HCT116 (cell line): Measurements from ENCODE around the gene C6orf47. TPM values are rescaled to one million over a fixed set of nuclear protein-coding genes. Genes with fewer than 3 reads are reported as not detected.

ENCODE experiments used
- ATAC-seq: fragments of 200-7000 bp; cut with Tn5 transposase; 2 replicates; pipeline ENCODE4 v1.9.1; 2020; ENCODE audit warnings: mild to moderate bottlenecking, moderate library complexity
- BruUV-seq: library from RNA; stranded (reverse); fragments of 400-500 nt; replicated peaks from 2 replicates; lab custom pipeline; 2021; lab: Mats Ljungman, UMichigan
- CTCF ChIA-PET: fragments of 300-600 bp; sonication (Branson Sonifier 250); formaldehyde crosslinking; loops from one replicate; lab custom pipeline; 2021; ENCODE audit warnings: antibody characterized with exemption; lab: Charles Lee
- POLR2A ChIA-PET: fragments of 300-600, 350-600 bp; sonication (Branson Sonifier 250); formaldehyde crosslinking; loops from one replicate; lab custom pipeline; 2021; ENCODE audit warnings: antibody characterized with exemption; lab: Charles Lee
- RAD21 ChIA-PET, 2 experiments: fragments of 300-600 bp; sonication (Branson Sonifier 250); formaldehyde crosslinking; loops; one replicate each; lab custom pipeline; 2023; ENCODE audit warnings: low total read pairs in 2 of 2; ENCODE audit not compliant: uncharacterized antibody in 2 of 2, unreplicated experiment in 2 of 2, low non-redundant PET in 1 of 2; lab: Charles Lee
- DNase-seq: peaks from one replicate; pipeline ENCODE4 v3.0.0-alpha.2; 2010; ENCODE audit warnings: low read depth, low spot score
- H2AFZ ChIP-seq: fragments of 200-600 bp; shearing (Covaris generic), sonication (generic); 2 replicates; pipeline ENCODE4 v1.6.1; 2017; ENCODE audit warnings: low read depth, mixed run types, mixed read lengths, antibody characterized with exemption, low read length; ENCODE audit not compliant: poor library complexity, severe bottlenecking
- H3K27ac ChIP-seq: 2 replicates; pipeline ENCODE4 v1.5.1; 2012; ENCODE audit warnings: low read depth, low read length
- H3K27me3 ChIP-seq: fragments of 200-600 bp; sonication (generic); 2 replicates; pipeline ENCODE4 v1.6.1; 2016; ENCODE audit warnings: mixed run types, low read length, mixed read lengths; ENCODE audit not compliant: insufficient read depth
- H3K36me3 ChIP-seq, 2 experiments: fragments of 200-500 bp in 1 of 2; fragments of 200-600 bp in 1 of 2; sonication (Bioruptor generic) in 1 of 2; sonication (generic) in 1 of 2; 2 replicates each; pipeline versions ENCODE4 v1.5.1 to v1.6.1; 2014 to 2016; ENCODE audit warnings: low read length in 2 of 2, inconsistent platforms in 1 of 2, mixed read lengths in 1 of 2, mixed run types in 1 of 2; ENCODE audit not compliant: insufficient read depth in 2 of 2, control insufficient read depth in 1 of 2
- H3K4me1 ChIP-seq, 2 experiments: fragments of 200-600 bp in 1 of 2; sonication (generic) in 1 of 2; 2 replicates each; pipeline versions ENCODE4 v1.5.1 to v1.6.1; 2012 to 2017; ENCODE audit warnings: low read length in 2 of 2, inconsistent platforms in 1 of 2, mild to moderate bottlenecking in 1 of 2, mixed read lengths in 1 of 2, mixed run types in 1 of 2, moderate library complexity in 1 of 2; ENCODE audit not compliant: insufficient read depth in 2 of 2, control insufficient read depth in 1 of 2
- H3K4me2 ChIP-seq: fragments of 200-600 bp; sonication (generic); 2 replicates; pipeline ENCODE4 v1.6.1; 2017; ENCODE audit warnings: mixed run types, low read length, mixed read lengths
- H3K4me3 ChIP-seq, 2 experiments: fragments of 200-600 bp in 1 of 2; sonication (generic) in 1 of 2; replicated peaks in 1 of 2; 2 replicates each; pipeline ENCODE4 v1.5.1; 2011 to 2016; ENCODE audit warnings: low read length in 2 of 2, control low read depth in 1 of 2, low read depth in 1 of 2, mild to moderate bottlenecking in 1 of 2, mixed read lengths in 1 of 2, mixed run types in 1 of 2
- H3K79me2 ChIP-seq: fragments of 200-600 bp; sonication (generic); 2 replicates; pipeline ENCODE4 v1.6.1; 2017; ENCODE audit warnings: mild to moderate bottlenecking, mixed run types, low read length, moderate library complexity, mixed read lengths; ENCODE audit not compliant: insufficient read depth
- H3K9ac ChIP-seq: fragments of 200-600 bp; sonication (generic); 2 replicates; pipeline ENCODE4 v1.6.1; 2016; ENCODE audit warnings: low read length, mixed read lengths
- H3K9me2 ChIP-seq: fragments of 200-600 bp; sonication (generic), shearing (Covaris generic); 2 replicates; pipeline ENCODE4 v1.6.1; 2017; ENCODE audit warnings: mixed run types, mild to moderate bottlenecking, moderate library complexity; ENCODE audit not compliant: insufficient read depth
- H3K9me3 ChIP-seq, 2 experiments: fragments of 200-500 bp in 1 of 2; fragments of 200-600 bp in 1 of 2; sonication (Bioruptor generic) in 1 of 2; sonication (generic) in 1 of 2; 2 replicates each; pipeline ENCODE4 v1.6.1; 2014 to 2017; ENCODE audit warnings: low read length in 2 of 2, mixed read lengths in 2 of 2, inconsistent platforms in 1 of 2, low read depth in 1 of 2, mild to moderate bottlenecking in 1 of 2, mixed run types in 1 of 2, moderate library complexity in 1 of 2; ENCODE audit not compliant: control insufficient read depth in 1 of 2, insufficient read depth in 1 of 2
- H4K20me1 ChIP-seq: fragments of 200-600 bp; sonication (generic), shearing (Covaris generic); 2 replicates; pipeline ENCODE4 v1.6.1; 2017; ENCODE audit warnings: mixed run types, mild to moderate bottlenecking, moderate library complexity; ENCODE audit not compliant: insufficient read depth
- CBX3 ChIP-seq: IDR thresholded peaks from 2 replicates; pipeline ENCODE4 v1.6.1; 2012; ENCODE audit warnings: low read depth
- CEBPB ChIP-seq: IDR thresholded peaks from 2 replicates; pipeline ENCODE4 v1.6.1; 2012; ENCODE audit warnings: low read depth
- EZH2phosphoT487 ChIP-seq: fragments of 200-600 bp; IDR thresholded peaks from 2 replicates; pipeline ENCODE4 v1.6.1; 2018; ENCODE audit warnings: antibody characterized with exemption, borderline replicate concordance
- FOSL1 ChIP-seq: IDR thresholded peaks from 2 replicates; pipeline ENCODE4 v1.6.1; 2012; ENCODE audit warnings: low read depth
- JUND ChIP-seq: IDR thresholded peaks from 2 replicates; pipeline ENCODE4 v1.6.1; 2012
- TCF7L2 ChIP-seq: IDR thresholded peaks from 2 replicates; pipeline ENCODE4 v1.7.0; 2011; ENCODE audit warnings: borderline replicate concordance, inconsistent platforms; ENCODE audit not compliant: insufficient read depth, insufficient read length; ENCODE audit errors: extremely low read depth
- ZFX ChIP-seq: fragments of 450-650 bp; IDR thresholded peaks from 2 replicates; pipeline ENCODE4 v1.6.1; 2017
- intact Hi-C: fragments of 100-400 bp; cut with micrococcal nuclease; formaldehyde crosslinking; loops from 2 replicates; pipeline ENCODE4 v1.10.0; 2022
- total RNA-seq: library from RNA; stranded (reverse); gene quantifications from one replicate; pipeline ENCODE4 v1.2.1, GENCODE V29; 2021; ENCODE audit not compliant: unreplicated experiment
- TF ChIP-seq, protein P1 (sequence below): IDR thresholded peaks from 2 replicates; pipeline ENCODE4 v1.6.1; 2012
- TF ChIP-seq, protein P2 (sequence below): IDR thresholded peaks from 2 replicates; pipeline ENCODE4 v1.6.1; 2011; ENCODE audit warnings: mild to moderate bottlenecking, low read length, moderate library complexity; ENCODE audit not compliant: insufficient replicate concordance; ENCODE audit errors: extremely low read depth
- TF ChIP-seq, protein P3 (sequence below): IDR thresholded peaks from 2 replicates; pipeline ENCODE4 v1.6.1; 2012; ENCODE audit warnings: low read depth

C6orf47 gene
- total RNA-seq, 1 experiment from 2014 or later = 13.4 TPM

GRCh38 chr6:31676904-31677303 lies 16.3 kb upstream of the C6orf47 start:
- no peaks in the 10 kb centered on the region for H3K79me2 ChIP-seq
- POLR2A ChIA-PET = interaction anchor here (0.6 kb wide), 1 partner anchor 148 kb away, joined by 3 read pairs; no protein-coding TSS in a partner anchor
- H3K9me2 ChIP-seq = no peaks in the 10 kb centered on the region
- no peak overlapping the region for H3K4me2 ChIP-seq
- H3K9me3 ChIP-seq = no peaks in the 10 kb centered on the region
- peaks cover 4 to 19% of the 10 kb centered on the region in 2 experiments; a peak in 3 of 4 replicates for H3K4me1 ChIP-seq
- no peaks in the 10 kb centered on the region for H3K27me3 ChIP-seq
- TF ChIP-seq, protein P1, sequence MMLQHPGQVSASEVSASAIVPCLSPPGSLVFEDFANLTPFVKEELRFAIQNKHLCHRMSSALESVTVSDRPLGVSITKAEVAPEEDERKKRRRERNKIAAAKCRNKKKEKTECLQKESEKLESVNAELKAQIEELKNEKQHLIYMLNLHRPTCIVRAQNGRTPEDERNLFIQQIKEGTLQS = no peak
- no peak for TF ChIP-seq JUND
- no peak for TF ChIP-seq CBX3
- TF ChIP-seq CEBPB = no peak
- TF ChIP-seq, protein P2, sequence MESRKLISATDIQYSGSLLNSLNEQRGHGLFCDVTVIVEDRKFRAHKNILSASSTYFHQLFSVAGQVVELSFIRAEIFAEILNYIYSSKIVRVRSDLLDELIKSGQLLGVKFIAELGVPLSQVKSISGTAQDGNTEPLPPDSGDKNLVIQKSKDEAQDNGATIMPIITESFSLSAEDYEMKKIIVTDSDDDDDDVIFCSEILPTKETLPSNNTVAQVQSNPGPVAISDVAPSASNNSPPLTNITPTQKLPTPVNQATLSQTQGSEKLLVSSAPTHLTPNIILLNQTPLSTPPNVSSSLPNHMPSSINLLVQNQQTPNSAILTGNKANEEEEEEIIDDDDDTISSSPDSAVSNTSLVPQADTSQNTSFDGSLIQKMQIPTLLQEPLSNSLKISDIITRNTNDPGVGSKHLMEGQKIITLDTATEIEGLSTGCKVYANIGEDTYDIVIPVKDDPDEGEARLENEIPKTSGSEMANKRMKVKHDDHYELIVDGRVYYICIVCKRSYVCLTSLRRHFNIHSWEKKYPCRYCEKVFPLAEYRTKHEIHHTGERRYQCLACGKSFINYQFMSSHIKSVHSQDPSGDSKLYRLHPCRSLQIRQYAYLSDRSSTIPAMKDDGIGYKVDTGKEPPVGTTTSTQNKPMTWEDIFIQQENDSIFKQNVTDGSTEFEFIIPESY = no peak
- TF ChIP-seq, protein P3, sequence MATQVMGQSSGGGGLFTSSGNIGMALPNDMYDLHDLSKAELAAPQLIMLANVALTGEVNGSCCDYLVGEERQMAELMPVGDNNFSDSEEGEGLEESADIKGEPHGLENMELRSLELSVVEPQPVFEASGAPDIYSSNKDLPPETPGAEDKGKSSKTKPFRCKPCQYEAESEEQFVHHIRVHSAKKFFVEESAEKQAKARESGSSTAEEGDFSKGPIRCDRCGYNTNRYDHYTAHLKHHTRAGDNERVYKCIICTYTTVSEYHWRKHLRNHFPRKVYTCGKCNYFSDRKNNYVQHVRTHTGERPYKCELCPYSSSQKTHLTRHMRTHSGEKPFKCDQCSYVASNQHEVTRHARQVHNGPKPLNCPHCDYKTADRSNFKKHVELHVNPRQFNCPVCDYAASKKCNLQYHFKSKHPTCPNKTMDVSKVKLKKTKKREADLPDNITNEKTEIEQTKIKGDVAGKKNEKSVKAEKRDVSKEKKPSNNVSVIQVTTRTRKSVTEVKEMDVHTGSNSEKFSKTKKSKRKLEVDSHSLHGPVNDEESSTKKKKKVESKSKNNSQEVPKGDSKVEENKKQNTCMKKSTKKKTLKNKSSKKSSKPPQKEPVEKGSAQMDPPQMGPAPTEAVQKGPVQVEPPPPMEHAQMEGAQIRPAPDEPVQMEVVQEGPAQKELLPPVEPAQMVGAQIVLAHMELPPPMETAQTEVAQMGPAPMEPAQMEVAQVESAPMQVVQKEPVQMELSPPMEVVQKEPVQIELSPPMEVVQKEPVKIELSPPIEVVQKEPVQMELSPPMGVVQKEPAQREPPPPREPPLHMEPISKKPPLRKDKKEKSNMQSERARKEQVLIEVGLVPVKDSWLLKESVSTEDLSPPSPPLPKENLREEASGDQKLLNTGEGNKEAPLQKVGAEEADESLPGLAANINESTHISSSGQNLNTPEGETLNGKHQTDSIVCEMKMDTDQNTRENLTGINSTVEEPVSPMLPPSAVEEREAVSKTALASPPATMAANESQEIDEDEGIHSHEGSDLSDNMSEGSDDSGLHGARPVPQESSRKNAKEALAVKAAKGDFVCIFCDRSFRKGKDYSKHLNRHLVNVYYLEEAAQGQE = no peak
- no peak for TF ChIP-seq ZFX
- no peak for TF ChIP-seq FOSL1
- no peak for TF ChIP-seq EZH2phosphoT487
- TF ChIP-seq TCF7L2 = no peak
- H3K4me3 ChIP-seq = no peak overlapping the region
- DNase-seq (no peak), ATAC-seq (no peak)
- peaks cover 3% of the 10 kb centered on the region in 2 experiments; a peak in 2 of 4 replicates for H3K36me3 ChIP-seq
- RAD21 ChIA-PET = no interaction called here
- no peak overlapping the region for H3K27ac ChIP-seq
- no peak overlapping the region for H2AFZ ChIP-seq
- H4K20me1 ChIP-seq = no peaks in the 10 kb centered on the region
- CTCF ChIA-PET = no interaction called here
- no peak overlapping the region for H3K9ac ChIP-seq
- no TSS peak for BruUV-seq
- intact Hi-C loops = no loop called here
